NCI-H1417 treated with DMSO at 0.1 percent for 48 hours (cell line): ENCODE results near the gene GTF2IRD1.
"Not testable (repeated sequence)": the region's sequence is repeated elsewhere in the genome, so short reads cannot be mapped to it uniquely, and the experiment has no call there.

Experiments used
- DNase-seq: peaks from one replicate; lab custom pipeline; 2025; lab: John Stamatoyannopoulos, UW

Gene GTF2IRD1

GRCh38 chr7:74467876-74468275 is 14.2 kb downstream of the GTF2IRD1 start:
- no peak for DNase-seq

GRCh38 chr7:74470504-74470903 is 16.8 kb downstream of the GTF2IRD1 start:
- DNase-seq, result no peak

GRCh38 chr7:74473116-74473515 is 19.4 kb downstream of the GTF2IRD1 start:
- DNase-seq, result no peak

GRCh38 chr7:74474271-74474865 is 20.7 kb downstream of the GTF2IRD1 start:
- no peak for DNase-seq

- DNase-seq, result no peak
Measured at GRCh38 chr7:74475243-74475986, 21.7 kb downstream of the GTF2IRD1 start.

- no peak for DNase-seq
Measured at GRCh38 chr7:74475987-74476350, 22.3 kb downstream of the GTF2IRD1 start.

GRCh38 chr7:74476626-74477025 is 22.9 kb downstream of the GTF2IRD1 start:
- DNase-seq, result no peak

GRCh38 chr7:74478671-74479065 is 25.0 kb downstream of the GTF2IRD1 start:
- no peak for DNase-seq

GRCh38 chr7:74479066-74479781 is 25.5 kb downstream of the GTF2IRD1 start:
- no peak for DNase-seq

- peak; percentile 41 for DNase-seq
Measured at GRCh38 chr7:74479961-74480829, 26.5 kb downstream of the GTF2IRD1 start.

GRCh38 chr7:74480861-74481417 is 27.2 kb downstream of the GTF2IRD1 start:
- no peak for DNase-seq

GRCh38 chr7:74481458-74482196 is 27.9 kb downstream of the GTF2IRD1 start:
- DNase-seq, result no peak

- DNase-seq, result no peak
Measured at GRCh38 chr7:74482197-74482467, 28.4 kb downstream of the GTF2IRD1 start.

- no peak for DNase-seq
Measured at GRCh38 chr7:74482629-74483401, 29.1 kb downstream of the GTF2IRD1 start.

GRCh38 chr7:74483402-74484336 is 30.0 kb downstream of the GTF2IRD1 start:
- DNase-seq, result no peak

GRCh38 chr7:74485611-74486010 is 31.9 kb downstream of the GTF2IRD1 start:
- DNase-seq, result no peak

- DNase-seq, result not testable (repeated sequence)
Measured at GRCh38 chr7:74488518-74489030, 34.9 kb downstream of the GTF2IRD1 start.

GRCh38 chr7:74489997-74490945 is 36.6 kb downstream of the GTF2IRD1 start:
- no peak for DNase-seq
